K562 (cell line): ENCODE results near the gene MRPL58. TPM values are rescaled to one million over a fixed set of nuclear protein-coding genes. Genes with fewer than 3 reads are reported as not detected.

Source experiments
- CEBPZ ChIP-seq: fragments of 150-350 bp; IDR thresholded peaks from 2 replicates; pipeline ENCODE4 v1.6.1; 2014; ENCODE audit warnings: low read depth, mild to moderate bottlenecking, low read length, borderline replicate concordance
- CHD4 ChIP-seq: fragments of 200-600 bp; sonication (generic); IDR thresholded peaks from 3 replicates; pipeline ENCODE4 v1.6.1; 2012; ENCODE audit warnings: low read depth, mild to moderate bottlenecking, mixed read lengths, low read length, inconsistent platforms; ENCODE audit not compliant: insufficient read depth, insufficient replicate concordance, poor library complexity, severe bottlenecking
- E2F6 ChIP-seq, 2 experiments: IDR thresholded peaks; 2 replicates each; pipeline ENCODE4 v1.6.1; 2011; ENCODE audit warnings: borderline replicate concordance in 1 of 2, control low read depth in 1 of 2, low read depth in 1 of 2, low read length in 1 of 2, mild to moderate bottlenecking in 1 of 2, mixed read lengths in 1 of 2, moderate library complexity in 1 of 2; ENCODE audit not compliant: insufficient read depth in 1 of 2, insufficient read length in 1 of 2, poor library complexity in 1 of 2, severe bottlenecking in 1 of 2; ENCODE audit errors: extremely low read depth in 1 of 2
- GATAD2A ChIP-seq: fragments of 450-650 bp; IDR thresholded peaks from 2 replicates; pipeline ENCODE4 v1.6.1; 2017
- HCFC1 ChIP-seq: IDR thresholded peaks from 2 replicates; pipeline ENCODE4 v1.6.1; 2012; ENCODE audit warnings: low read depth, low read length, improper control_type of control experiment
- IFI16 ChIP-seq: fragments of 250-450 bp; sonication (Bioruptor Pico); IDR thresholded peaks from 2 replicates; pipeline ENCODE4 v2.1.2; 2022; ENCODE audit warnings: mild to moderate bottlenecking, inconsistent platforms
- LCOR ChIP-seq: sonication (generic); formaldehyde crosslinking; IDR thresholded peaks from 2 replicates; pipeline ENCODE4 v1.8.0; 2022; ENCODE audit warnings: mild to moderate bottlenecking, missing genetic modification reagents
- MECOM ChIP-seq: fragments of 250-450 bp; sonication (Bioruptor Pico); IDR thresholded peaks from 2 replicates; pipeline ENCODE4 v1.8.0; 2022; ENCODE audit warnings: inconsistent platforms
- NCOA2 ChIP-seq, 2 experiments: fragments of 450-650 bp; IDR thresholded peaks; 2 replicates each; pipeline ENCODE4 v1.6.1; 2018; ENCODE audit warnings: mild to moderate bottlenecking in 2 of 2, moderate library complexity in 1 of 2; ENCODE audit not compliant: partially characterized antibody in 2 of 2
- POLR2AphosphoS5 ChIP-seq: IDR thresholded peaks from 2 replicates; pipeline ENCODE4 v1.6.1; 2011; ENCODE audit warnings: mild to moderate bottlenecking, low read depth, low read length, moderate library complexity; ENCODE audit not compliant: control insufficient read depth, insufficient read depth
- RB1 ChIP-seq: fragments of 450-650 bp; IDR thresholded peaks from 2 replicates; pipeline ENCODE4 v1.6.1; 2017; ENCODE audit warnings: low read depth, mild to moderate bottlenecking
- SAFB ChIP-seq: fragments of 200-400 bp; formaldehyde crosslinking; IDR thresholded peaks from 2 replicates; pipeline ENCODE4 v1.6.1; 2017; ENCODE audit warnings: low read depth, low read length, borderline replicate concordance
- SMARCA5 ChIP-seq: fragments of 450-650 bp; IDR thresholded peaks from 2 replicates; pipeline ENCODE4 v1.6.1; 2016
- TARDBP ChIP-seq: fragments of 450-650 bp; IDR thresholded peaks from 2 replicates; pipeline ENCODE4 v1.6.1; 2016
- THRA ChIP-seq: fragments of 450-650 bp; IDR thresholded peaks from 2 replicates; pipeline ENCODE4 v1.6.1; 2017; ENCODE audit warnings: mild to moderate bottlenecking, moderate library complexity
- ZNF23 ChIP-seq: fragments of 250-450 bp; sonication (Bioruptor Pico); IDR thresholded peaks from 2 replicates; pipeline ENCODE4 v1.4.0; 2020; ENCODE audit warnings: mild to moderate bottlenecking
- ZNF354B ChIP-seq: fragments of 250-450 bp; sonication (Bioruptor Pico); IDR thresholded peaks from 2 replicates; pipeline ENCODE4 v1.4.0; 2020
- ZNF511 ChIP-seq: sonication (generic); formaldehyde crosslinking; IDR thresholded peaks from 2 replicates; pipeline ENCODE4 v1.8.0; 2022; ENCODE audit warnings: mild to moderate bottlenecking, missing genetic modification reagents
- ZNF644 ChIP-seq: fragments of 200-800 bp; sonication (Bioruptor generic); IDR thresholded peaks from 2 replicates; pipeline ENCODE4 v1.6.1; 2016; ENCODE audit warnings: low read depth, missing genetic modification characterization, missing compliant biosample characterization
- polyA plus RNA-seq, 8 experiments: library from polyadenylated mRNA; depleted of rRNA in 4 of 8; stranded (reverse) in 5 of 8; unstranded in 3 of 8; fragments of >200 nt; fragmentation: Nextera tagmentation in 2 of 8; fragmentation: Illumina TruSeq in 1 of 8; extraction: Ambion mirVana in 2 of 8; extraction: Trizol in 1 of 8; gene quantifications; 2 replicates each; pipeline versions ENCODE4 v1.2.1 to v1.2.3, GENCODE V29; 2011 to 2014; ENCODE audit warnings: inconsistent platforms in 1 of 8, missing spikeins in 1 of 8
- total RNA-seq, 7 experiments: library from RNA; depleted of rRNA in 6 of 7; stranded (reverse); fragments of >200 nt in 6 of 7; fragmentation: Illumina TruSeq in 2 of 7; extraction: Trizol in 2 of 7; gene quantifications; 2 replicates each; pipeline versions ENCODE4 v1.2.1 to v1.2.3, GENCODE V29; 2011 to 2021; ENCODE audit warnings: low replicate concordance in 1 of 7
- TF ChIP-seq, protein P1 (sequence below): sonication (generic); formaldehyde crosslinking; IDR thresholded peaks from 2 replicates; pipeline ENCODE4 v1.8.0; 2022; ENCODE audit warnings: mild to moderate bottlenecking, low read depth, missing genetic modification reagents

The MRPL58 gene
- total and polyA plus RNA-seq, 9 of the 15 experiments (the other 6 are each of a cell fraction or from before 2014, with no cell fraction given): 30.8 to 107 (median 72.4) TPM

DNA sequence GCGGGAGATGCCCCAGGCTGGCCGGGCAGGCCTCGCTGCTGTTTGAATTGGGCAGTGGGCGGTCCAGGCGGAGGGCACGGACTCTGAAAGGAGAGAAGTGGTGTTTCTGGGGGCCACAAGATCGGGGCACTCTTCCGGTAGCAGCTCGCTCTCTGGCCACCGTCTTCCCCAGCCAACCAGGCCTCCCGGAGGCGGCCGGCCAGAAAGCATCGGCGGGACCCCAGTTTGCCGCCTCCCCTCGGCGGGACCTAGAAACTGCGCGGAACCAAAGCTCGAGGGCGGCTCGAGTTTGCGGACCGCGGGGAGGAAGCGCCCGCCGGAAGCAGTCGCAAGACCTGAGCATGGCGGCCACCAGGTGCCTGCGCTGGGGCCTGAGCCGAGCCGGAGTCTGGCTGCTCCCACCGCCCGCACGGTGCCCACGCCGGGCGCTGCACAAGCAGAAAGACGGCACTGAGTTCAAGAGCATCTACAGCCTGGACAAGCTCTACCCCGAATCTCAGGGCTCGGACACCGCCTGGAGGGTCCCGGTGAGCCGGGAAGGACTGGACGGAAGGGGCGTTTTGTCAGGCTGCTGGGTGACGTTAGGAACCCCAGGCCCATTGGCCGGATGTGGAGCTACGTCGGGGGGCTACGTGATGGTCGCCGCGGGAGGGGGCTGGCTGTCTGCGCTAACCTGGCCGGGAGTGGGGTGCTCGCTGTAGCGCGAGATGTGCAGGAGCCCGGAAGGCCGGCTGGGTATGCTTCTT lies at the start of gene MRPL58 (continued):
- TF ChIP-seq E2F6 (IDR thresholded peaks at IDR 0.05; ENCODE audit: borderline replicate concordance in 1 of 2, extremely low read depth in 1 of 2, insufficient read depth in 1 of 2, insufficient read length in 1 of 2, low read depth in 1 of 2, low read length in 1 of 2, poor library complexity in 1 of 2, severe bottlenecking in 1 of 2) (peak; percentile 46 to 78), NCOA2 (IDR thresholded peaks at IDR 0.05; ENCODE audit: partially characterized antibody in 2 of 2) (no peak), ZNF644 (tag) (no peak), SAFB (0 out of 2 replicates have a peak, but pooled peaks have one; percentile 40), MECOM (CRISPR knock-in tag) (no peak), IFI16 (no peak), CHD4 (no peak), ZNF511 (CRISPR knock-in tag) (peak; percentile 81; the same call in 1 of the 2 replicates), POLR2AphosphoS5 (peak; percentile 87), GATAD2A (peak; percentile 83; the same call in 1 of the 2 replicates), LCOR (CRISPR knock-in tag) (peak; percentile 82), ZNF354B (CRISPR knock-in tag) (no peak), SMARCA5 (no peak), TARDBP (no peak), HCFC1 (peak; percentile 86), THRA (no peak), RB1 (peak; percentile 96), ZNF23 (CRISPR knock-in tag) (no peak), CEBPZ (0 out of 2 replicates have a peak, but pooled peaks have one; percentile 7)
- TF ChIP-seq, protein P1, sequence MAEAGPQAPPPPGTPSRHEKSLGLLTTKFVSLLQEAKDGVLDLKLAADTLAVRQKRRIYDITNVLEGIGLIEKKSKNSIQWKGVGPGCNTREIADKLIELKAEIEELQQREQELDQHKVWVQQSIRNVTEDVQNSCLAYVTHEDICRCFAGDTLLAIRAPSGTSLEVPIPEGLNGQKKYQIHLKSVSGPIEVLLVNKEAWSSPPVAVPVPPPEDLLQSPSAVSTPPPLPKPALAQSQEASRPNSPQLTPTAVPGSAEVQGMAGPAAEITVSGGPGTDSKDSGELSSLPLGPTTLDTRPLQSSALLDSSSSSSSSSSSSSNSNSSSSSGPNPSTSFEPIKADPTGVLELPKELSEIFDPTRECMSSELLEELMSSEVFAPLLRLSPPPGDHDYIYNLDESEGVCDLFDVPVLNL (CRISPR knock-in tag): peak; percentile 65
